Stimulated activated CD4-positive, alpha-beta T cell treated with anti-CD3 and anti-CD28 coated beads, Interleukin-15, amount 100 ng/mL, for 1 hour (primary cell): ENCODE data around the gene TANC1.

Experiments used
- DNase-seq, 2 donors: peaks; one replicate each; pipeline ENCODE4 v3.0.0-alpha.2; 2020; ENCODE audit warnings: low read depth in 1 of 2, low spot score in 1 of 2

TANC1 gene

DNA sequence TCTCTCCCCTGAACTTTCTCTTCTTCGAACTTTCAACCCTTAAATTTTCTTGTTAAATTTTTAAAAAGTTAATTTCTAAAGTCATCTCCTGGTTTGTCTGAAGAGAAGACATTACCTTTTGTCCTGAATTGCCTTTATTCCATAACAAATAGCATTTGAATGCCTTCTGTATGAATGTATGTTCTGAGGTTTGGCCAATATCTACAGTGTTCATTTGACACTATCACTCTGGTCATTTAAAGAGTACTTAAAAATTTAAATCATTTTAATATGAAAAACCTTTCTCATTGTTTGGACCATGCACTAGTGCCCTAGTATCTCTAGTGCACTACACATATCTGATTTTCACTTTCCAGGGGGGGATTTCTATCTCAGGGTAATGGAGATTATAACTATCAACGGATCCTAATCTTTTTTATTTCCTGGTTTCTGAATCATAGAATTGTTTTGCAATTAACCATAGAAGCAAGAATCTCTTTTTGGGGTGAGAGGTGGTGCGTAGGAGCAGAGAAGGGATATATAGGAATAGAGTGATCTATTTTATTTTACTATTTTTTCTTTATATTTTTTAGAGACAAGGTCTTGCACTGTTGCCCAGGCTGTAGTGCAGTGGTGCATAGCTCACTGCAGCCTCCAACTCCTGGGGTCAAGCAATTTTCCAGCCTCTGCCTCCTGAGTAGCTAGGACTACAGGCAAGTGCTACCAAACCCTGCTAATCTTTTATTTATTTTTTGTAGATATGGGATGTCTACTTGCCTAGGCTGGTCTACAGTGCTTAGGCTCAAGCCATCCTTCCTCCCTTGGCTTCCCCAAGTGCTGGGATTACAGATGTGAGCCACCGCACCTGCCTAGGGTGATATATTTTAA lies 25.5 kb downstream of the TANC1 start:
- DNase-seq: no peak

- DNase-seq: no peak
Measured at GRCh38 chr2:158994920-158995676, 26.7 kb downstream of the TANC1 start.

DNA sequence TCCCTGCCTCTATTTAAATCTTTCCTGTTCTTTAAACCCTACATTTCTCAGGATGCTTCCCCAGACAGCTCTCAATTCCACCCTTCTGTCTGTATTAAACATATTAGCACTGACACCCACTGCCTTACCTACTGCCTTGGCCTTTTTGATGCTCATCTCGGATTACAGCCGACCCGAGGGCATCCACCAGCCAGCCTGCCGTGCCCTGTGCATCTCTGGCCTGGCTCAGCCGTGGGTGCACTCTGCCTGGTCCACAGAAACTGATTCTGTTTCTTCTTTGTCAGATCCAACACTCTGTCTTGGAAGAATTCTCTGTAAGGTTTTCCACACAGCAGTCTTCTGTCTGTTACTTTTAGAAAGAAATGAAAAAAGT lies 27.2 kb downstream of the TANC1 start:
- no peak for DNase-seq

GRCh38 chr2:158996378-158996993 lies 28.0 kb downstream of the TANC1 start:
- DNase-seq: no peak

- no peak for DNase-seq
Measured at GRCh38 chr2:158997037-158997790, 28.8 kb downstream of the TANC1 start.

GRCh38 chr2:158998551-158999248 lies 30.3 kb downstream of the TANC1 start:
- no peak for DNase-seq

DNA sequence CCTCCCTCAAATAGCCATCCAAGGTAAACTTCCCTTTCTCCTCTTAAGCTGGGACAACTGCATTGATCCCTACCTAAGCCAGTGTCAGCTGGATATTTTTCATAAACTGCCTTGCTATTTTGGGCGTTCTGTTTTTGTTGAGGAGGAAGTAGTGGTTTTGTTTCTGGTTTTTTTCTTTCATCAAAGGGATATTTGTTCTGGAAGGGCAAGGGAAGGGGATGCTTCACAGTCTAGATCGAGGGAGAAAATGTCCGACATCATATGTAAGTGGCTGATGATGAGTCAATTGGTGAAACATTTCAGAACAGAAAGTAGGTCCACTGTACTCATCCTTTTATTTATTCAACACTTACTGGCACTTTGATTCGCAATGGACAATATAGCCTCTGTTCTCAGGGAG lies 31.0 kb downstream of the TANC1 start:
- no peak for DNase-seq

GRCh38 chr2:159000072-159000471 lies 31.6 kb downstream of the TANC1 start:
- DNase-seq: no peak

- DNase-seq: no peak
Measured at GRCh38 chr2:159002462-159003111, 34.1 kb downstream of the TANC1 start.

DNA sequence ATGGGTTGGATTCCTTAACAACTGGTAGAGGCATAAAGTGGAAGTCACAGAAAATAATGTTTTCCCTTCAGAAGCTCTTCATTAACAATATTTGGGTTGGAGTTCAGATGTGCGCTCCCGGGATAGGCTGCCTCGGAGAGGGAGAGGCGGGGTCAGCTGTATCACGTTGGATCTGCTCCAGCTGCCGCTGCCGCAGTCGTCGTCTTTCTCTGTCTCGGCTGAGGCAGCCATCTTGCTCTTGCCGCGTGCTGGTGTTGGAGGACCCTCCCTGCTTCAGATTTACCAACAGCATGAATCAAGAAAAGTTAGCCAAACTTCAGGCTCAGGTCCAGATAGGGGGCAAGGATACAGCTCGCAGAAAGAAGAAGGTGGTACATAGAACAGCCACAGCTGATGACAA lies 35.1 kb downstream of the TANC1 start:
- DNase-seq: no peak

GRCh38 chr2:159004849-159005248 lies 36.4 kb downstream of the TANC1 start:
- DNase-seq: no peak

GRCh38 chr2:159009940-159010339 lies 41.5 kb downstream of the TANC1 start:
- no peak for DNase-seq

- DNase-seq: no peak
Measured at GRCh38 chr2:159010340-159010739, 41.9 kb downstream of the TANC1 start.

DNA sequence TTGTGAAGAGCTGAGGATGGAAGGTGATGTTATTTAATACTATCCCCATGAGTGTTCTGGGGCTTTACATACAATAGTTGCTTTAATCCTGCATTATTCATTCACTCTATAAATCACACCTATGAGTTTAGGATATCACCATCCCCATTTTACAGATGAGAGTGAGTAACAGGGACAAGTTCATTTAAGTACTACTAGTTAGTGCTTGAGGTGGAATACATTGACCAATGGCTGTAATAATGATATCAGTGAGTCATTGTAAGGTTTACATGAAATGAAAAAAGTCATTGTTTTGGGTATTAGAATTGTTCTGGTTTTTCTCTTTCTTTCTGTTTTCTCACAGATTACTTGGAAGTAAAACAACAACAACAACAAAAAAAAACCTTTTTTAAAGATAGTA lies 42.5 kb downstream of the TANC1 start:
- DNase-seq: no peak

- DNase-seq: no peak
Measured at GRCh38 chr2:159012142-159012541, 43.7 kb downstream of the TANC1 start.

DNA sequence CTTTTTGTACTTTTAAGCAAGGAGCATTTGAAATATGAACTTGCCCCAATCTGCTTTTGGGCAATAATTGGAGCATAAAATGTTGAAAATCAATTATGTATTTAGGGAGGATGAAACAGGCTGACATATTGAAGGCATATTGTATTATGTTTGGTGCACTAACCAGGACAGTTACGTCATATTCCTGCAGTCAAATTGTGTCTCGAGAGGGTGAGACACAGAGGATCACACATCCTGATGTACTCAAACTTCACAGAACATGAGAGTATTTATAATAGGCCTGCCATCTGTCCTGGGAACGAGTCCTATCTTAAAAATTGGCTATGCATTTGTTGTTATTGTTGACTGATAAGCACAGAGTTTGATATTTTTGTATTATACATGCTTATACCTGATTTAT lies 44.7 kb downstream of the TANC1 start:
- no peak for DNase-seq

- no peak for DNase-seq
Measured at GRCh38 chr2:159015174-159015573, 46.7 kb downstream of the TANC1 start.

DNA sequence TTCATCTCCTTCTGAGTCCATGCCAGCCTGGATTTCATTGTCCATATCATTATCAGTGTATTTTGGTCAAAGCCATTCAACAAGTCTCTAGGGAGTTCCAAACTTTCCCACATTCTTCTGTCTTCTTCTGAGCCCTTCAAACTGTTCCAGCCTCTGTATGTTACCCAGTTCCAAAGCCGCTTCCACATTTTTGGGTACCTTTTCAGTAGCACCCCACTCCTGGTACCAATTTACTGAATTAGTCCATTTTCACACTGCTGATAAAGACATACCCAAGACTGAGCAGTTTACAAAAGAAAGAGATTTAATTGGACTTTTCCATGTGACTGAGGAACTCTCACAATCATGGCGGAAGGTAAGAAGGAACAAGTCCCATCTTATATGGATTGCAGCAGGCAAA lies 47.4 kb downstream of the TANC1 start:
- DNase-seq: no peak

DNA sequence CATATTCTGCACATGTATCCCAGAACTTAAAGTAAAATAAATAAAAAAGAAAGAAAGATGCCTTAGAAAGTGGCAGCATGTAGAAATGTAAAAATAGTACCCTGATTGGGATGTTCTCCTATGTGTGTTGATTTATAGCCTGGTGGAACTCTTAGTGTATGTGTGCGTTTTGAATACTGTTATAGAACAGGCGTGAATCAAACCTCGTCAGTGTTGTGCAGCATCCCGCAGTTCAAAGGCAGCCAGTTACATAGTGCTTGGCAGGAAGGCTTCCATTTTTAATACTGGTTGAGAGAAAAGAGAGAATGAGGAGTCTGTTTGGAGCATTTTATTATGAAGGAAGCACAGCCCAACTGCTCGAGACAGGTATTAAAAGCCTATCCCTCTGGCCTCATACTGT lies 49.4 kb downstream of the TANC1 start:
- DNase-seq: no peak

DNA sequence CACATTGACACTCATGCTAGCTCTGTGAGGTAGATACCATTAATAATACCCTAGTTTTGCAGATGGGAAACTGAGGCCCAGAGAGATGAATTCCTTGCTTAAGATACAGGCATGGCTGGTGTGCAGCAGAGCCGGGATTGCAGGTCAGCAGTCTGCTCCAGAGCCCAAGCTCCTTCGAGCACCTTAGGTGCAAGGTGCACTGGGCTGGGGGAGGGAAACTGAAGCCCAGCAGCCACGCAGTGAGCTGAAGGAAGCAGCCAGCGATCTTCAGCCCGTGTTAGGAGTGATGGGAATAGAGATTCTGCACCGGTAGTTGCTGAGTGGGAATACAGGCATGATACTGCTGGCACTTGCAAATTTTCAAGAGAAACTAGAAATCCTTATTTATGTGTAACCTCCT lies 50.6 kb downstream of the TANC1 start:
- DNase-seq: no peak
